AG09309 (cell line): ENCODE results near the gene TCTA.

ENCODE experiments used
- DNase-seq: peaks from one replicate; pipeline ENCODE4 v3.0.0-alpha.2; 2010; ENCODE audit warnings: low read depth
- H3K4me3 ChIP-seq: 2 replicates; pipeline ENCODE4 v1.5.1; 2011; ENCODE audit warnings: mild to moderate bottlenecking, low read depth, low read length, moderate library complexity; ENCODE audit not compliant: control insufficient read depth
- TF ChIP-seq, protein P1 (sequence below): IDR thresholded peaks from 2 replicates; pipeline ENCODE4 v1.5.1; 2011; ENCODE audit warnings: mild to moderate bottlenecking, low read depth, low read length, inconsistent platforms; ENCODE audit not compliant: insufficient read depth, control insufficient read depth; ENCODE audit errors: missing control alignments

Gene TCTA

DNA sequence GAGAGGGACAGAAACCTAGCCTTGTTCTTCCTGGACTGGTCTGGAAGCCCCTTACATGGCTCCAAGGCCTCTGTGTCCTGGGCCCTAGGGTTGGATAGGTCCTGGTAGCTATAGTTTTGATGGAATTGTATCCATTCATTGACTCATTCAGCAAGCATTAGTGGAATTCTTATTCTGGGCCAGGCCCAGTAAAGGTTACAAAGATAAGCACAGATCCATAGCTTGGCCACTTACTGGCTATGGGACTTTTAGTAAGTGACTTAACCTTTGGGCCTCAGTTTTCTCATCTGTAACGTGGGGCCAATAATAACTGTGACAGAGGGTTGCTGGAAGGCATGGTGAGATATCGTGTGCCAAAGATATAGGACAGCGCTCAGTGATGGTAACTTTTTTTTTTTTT, 44.2 kb downstream of the TCTA start:
- no peak for DNase-seq
- TF ChIP-seq, protein P1, sequence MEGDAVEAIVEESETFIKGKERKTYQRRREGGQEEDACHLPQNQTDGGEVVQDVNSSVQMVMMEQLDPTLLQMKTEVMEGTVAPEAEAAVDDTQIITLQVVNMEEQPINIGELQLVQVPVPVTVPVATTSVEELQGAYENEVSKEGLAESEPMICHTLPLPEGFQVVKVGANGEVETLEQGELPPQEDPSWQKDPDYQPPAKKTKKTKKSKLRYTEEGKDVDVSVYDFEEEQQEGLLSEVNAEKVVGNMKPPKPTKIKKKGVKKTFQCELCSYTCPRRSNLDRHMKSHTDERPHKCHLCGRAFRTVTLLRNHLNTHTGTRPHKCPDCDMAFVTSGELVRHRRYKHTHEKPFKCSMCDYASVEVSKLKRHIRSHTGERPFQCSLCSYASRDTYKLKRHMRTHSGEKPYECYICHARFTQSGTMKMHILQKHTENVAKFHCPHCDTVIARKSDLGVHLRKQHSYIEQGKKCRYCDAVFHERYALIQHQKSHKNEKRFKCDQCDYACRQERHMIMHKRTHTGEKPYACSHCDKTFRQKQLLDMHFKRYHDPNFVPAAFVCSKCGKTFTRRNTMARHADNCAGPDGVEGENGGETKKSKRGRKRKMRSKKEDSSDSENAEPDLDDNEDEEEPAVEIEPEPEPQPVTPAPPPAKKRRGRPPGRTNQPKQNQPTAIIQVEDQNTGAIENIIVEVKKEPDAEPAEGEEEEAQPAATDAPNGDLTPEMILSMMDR = no peak
- no peak overlapping the region for H3K4me3 ChIP-seq

DNA sequence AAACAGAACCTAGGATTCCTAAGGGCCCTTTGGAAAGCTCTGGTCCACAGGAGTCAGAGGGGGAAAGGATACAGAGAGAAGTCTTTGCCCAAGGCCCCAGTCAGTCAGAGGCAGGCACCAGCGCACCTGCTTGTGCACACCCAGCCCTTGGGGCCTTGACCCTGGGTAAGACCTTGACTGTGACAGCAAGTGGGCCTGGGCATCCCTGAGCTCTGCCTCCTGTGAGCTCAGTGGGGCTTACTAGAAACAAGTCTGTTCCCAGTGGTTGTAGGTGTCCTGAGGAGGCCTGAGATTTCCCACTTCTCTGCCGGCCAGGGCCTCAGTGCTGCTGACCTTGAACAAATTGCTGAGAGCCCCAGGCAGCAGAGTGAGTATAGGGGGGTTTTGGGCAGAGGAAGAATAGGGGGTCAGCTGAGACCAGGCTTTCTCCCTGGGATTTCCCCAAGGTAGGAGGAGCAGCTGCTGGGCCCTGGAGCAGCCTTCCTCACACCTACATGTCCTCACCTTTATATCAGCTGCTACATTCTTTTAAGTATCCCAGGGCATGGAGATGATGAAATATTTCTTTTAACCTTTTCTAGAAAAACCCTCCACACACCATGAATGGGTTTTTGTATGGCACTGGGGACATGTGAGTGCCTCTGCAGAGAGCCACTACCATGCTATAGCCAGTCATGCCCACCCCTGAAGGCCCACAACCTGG, 48.1 kb downstream of the TCTA start:
- no peak overlapping the region for H3K4me3 ChIP-seq
- DNase-seq = no peak
- TF ChIP-seq, protein P1 = no peak

DNA sequence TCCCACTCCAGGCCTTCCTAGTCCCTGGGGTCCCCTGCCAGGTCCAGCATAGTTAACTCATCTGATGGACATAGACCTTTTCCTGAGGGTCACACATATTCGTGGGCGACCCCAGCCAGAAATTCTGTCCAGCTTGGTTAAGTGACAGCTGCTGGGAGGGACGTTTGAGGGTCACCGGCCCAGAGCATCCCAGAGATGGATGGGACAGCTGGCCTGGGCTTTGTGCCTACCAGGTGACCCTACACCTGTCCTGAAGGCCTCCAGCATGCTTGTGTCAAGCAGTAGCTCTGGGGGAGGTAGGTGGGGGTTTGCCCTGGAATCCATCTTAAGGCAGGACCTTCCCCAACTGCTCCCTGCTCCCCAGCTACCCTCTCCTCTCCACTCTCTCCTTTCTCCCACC, 48.7 kb downstream of the TCTA start:
- DNase-seq = no peak
- TF ChIP-seq, protein P1 = no peak
- no peak overlapping the region for H3K4me3 ChIP-seq

DNA sequence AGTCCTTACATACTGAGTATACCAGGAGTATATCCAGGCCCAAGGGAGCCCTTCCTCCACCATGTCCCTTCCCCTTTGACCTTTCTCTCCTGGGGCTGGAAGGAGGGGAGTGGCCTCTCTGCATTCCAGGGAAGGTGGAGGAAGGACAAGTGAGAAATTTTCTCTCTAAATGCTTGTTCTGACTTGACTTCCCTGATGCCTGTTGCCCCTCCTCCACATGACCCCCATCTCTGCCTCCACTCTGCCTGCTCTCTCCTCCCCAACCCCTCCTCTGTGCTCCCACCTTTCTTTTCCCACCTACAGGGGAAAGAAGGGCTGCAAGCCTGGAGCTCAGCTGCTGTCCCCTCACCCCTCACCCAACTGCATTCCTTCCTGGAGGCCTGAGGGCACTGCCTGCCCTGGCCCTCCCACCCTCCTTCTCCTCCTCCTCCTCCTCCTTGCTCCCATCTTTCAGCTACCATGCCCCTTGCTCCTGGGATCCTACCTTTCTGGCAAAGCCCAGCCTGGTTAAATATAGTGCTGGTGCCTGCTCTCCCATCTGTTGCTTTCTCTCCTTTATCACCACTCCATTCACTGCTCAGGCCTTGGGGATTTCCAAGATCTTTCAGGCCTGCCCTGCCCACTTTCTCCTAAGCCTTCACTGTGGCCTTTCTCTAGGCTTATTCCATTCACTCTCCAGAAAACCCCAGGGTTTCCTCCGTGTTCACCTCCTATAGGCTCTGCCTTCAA, 49.4 kb downstream of the TCTA start:
- no peak for DNase-seq
- H3K4me3 ChIP-seq = no peak overlapping the region
- TF ChIP-seq, protein P1 = no peak

DNA sequence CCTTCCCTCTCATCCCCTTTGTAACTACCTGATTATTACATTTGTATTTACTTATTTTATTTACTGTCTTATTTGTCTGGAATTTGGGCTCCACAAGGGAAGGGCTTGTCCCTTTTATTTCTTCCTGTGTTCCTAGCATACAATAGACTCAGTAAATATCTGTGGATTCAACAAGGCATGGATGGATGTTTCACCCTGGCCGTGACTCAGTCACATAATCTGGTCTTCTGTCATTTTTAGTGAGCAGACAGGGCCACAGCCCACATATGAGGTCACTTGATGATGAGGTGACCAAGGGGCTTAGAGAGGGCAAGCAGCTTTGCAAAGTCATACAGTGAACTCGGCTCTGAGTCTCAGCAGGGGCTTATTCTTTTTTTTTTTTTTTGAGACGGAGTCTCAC, 50.0 kb downstream of the TCTA start:
- no peak overlapping the region for H3K4me3 ChIP-seq
- TF ChIP-seq, protein P1 = no peak
- DNase-seq = no peak

DNA sequence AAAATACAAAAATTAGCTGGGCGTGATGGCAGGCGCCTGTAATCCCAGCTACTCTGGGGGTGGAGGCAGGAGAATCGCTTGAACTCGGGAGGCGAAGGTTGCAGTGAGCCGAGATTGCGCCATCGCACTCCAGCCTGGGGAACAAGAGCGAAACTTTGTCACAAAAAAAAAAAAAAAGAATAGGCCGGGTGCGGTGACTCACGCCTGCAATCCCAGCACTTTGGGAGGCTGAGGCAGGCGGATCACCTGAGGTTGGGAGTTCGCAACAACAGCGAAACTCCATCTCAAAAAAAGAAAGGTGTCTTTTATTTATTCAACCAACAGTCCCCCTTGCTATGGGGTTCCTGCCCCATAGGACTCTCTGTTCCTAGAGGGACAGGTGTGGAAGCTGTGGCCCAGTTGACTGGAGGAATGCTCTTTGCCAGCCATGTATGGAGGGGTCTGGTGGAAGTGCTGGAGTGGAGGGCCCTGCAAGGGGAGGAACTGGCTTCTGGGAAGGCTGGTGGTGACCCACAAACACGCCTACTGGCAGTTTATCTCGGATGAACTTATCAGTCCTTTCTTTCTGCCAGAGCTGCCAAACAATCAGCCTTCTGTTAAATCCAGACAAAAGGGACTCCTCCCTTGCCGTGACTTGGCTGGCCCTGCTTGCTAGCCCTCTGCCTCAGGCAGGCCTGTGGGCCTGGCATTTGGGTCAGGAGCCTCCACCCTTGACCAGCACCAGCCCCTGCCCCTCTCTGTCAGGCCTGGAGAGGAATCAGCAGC, 53.2 kb downstream of the TCTA start:
- TF ChIP-seq, protein P1 = no peak
- DNase-seq = no peak
- no peak overlapping the region for H3K4me3 ChIP-seq
